HFFc6 (cell line): ENCODE measurements around the gene PDE8B. TPM values are rescaled to one million over a fixed set of nuclear protein-coding genes. Genes with fewer than 3 reads are reported as not detected.

Experiments
- DNase-seq: peaks from one replicate; pipeline ENCODE4 v3.0.0-alpha.2; 2018
- H3K27ac Mint-ChIP-seq: 2 replicates; pipeline ENCODE4 v1.8.0; 2020; ENCODE audit warnings: mild to moderate bottlenecking, mixed read lengths
- H3K27me3 Mint-ChIP-seq: 2 replicates; pipeline ENCODE4 v1.8.0; 2021; ENCODE audit warnings: mild to moderate bottlenecking, moderate library complexity, mixed read lengths; ENCODE audit not compliant: insufficient read depth
- H3K36me3 Mint-ChIP-seq: 2 replicates; pipeline ENCODE4 v1.8.0; 2021; ENCODE audit warnings: low read depth, mixed read lengths
- H3K4me1 Mint-ChIP-seq: 2 replicates; pipeline ENCODE4 v1.8.0; 2020; ENCODE audit warnings: low read depth, mixed read lengths
- H3K4me3 Mint-ChIP-seq: 2 replicates; pipeline ENCODE4 v1.8.0; 2020; ENCODE audit warnings: mild to moderate bottlenecking, moderate library complexity, mixed read lengths
- H3K9me3 Mint-ChIP-seq: 2 replicates; pipeline ENCODE4 v1.8.0; 2020; ENCODE audit warnings: mild to moderate bottlenecking, mixed read lengths
- total RNA-seq, 6 experiments: library from RNA; stranded (reverse); fragmentation: NEBNext Ultra II Directional; extraction: Animal tissue kit (Norgen Biotek cat#: 25700); gene quantifications; 2 replicates in 1 of 6; 3 replicates in 5 of 6; pipeline ENCODE4 v1.2.3, GENCODE V29; 2021
- TF ChIP-seq, protein P1 (sequence below): fragments of 200-600 bp; sonication (generic); IDR thresholded peaks from 2 replicates; pipeline ENCODE4 v1.5.0; 2021; ENCODE audit warnings: antibody characterized with exemption, mild to moderate bottlenecking

Gene PDE8B
- total RNA-seq, 6 experiments from 2014 or later: 0.14 TPM; not detected in 5

DNA sequence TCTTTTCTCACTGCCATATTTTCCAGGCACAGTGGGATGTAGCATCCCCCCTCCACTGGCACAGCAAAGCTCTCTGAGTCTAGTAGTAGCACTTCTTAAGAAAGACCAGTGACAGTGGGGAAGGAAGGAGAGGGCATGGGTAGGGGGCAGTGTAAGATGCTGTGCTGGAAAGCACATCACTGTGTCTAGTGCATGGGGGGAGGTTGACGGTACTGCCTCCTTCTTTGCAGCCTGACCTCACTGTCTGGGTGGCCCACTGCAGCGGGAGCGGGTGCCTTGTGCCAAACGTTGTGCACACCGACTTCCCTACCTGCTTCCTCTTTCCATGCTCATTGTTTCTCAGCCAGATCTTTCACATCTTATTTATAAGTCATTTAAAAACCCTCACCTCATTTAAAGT lies 91.8 kb downstream of the PDE8B start:
- TF ChIP-seq, protein P1, sequence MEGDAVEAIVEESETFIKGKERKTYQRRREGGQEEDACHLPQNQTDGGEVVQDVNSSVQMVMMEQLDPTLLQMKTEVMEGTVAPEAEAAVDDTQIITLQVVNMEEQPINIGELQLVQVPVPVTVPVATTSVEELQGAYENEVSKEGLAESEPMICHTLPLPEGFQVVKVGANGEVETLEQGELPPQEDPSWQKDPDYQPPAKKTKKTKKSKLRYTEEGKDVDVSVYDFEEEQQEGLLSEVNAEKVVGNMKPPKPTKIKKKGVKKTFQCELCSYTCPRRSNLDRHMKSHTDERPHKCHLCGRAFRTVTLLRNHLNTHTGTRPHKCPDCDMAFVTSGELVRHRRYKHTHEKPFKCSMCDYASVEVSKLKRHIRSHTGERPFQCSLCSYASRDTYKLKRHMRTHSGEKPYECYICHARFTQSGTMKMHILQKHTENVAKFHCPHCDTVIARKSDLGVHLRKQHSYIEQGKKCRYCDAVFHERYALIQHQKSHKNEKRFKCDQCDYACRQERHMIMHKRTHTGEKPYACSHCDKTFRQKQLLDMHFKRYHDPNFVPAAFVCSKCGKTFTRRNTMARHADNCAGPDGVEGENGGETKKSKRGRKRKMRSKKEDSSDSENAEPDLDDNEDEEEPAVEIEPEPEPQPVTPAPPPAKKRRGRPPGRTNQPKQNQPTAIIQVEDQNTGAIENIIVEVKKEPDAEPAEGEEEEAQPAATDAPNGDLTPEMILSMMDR: peak; percentile 30; the same call in 1 of the 2 replicates
- peak overlapping the region; percentile 62 for H3K4me3 Mint-ChIP-seq
- peaks cover 55% of the 10 kb centered on the region for H3K4me1 Mint-ChIP-seq
- no peaks in the 10 kb centered on the region for H3K27me3 Mint-ChIP-seq
- no peak for DNase-seq
- H3K9me3 Mint-ChIP-seq: no peaks in the 10 kb centered on the region
- H3K36me3 Mint-ChIP-seq: no peaks in the 10 kb centered on the region; the same call in 1 of the 2 replicates
- H3K27ac Mint-ChIP-seq: peak overlapping the region; percentile 82

DNA sequence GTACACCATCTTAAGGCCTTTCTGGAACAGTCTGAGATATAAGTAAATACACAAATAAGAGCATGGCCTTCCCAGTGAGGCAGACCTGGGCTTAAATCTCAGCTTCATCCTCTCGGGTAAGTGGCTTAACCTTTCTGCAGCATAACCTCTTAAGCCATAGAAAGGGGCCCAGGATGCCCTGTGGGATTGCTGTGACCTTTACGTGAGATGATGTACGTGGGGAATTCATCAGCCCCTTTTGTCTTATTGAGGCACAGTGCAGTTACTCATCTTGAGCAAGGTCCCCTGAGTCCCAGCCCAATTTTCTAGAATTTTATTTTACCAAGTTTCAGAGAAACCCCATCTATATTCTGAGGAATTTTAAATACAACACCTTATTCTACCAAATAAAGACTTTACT lies 92.2 kb downstream of the PDE8B start:
- H3K36me3 Mint-ChIP-seq: no peaks in the 10 kb centered on the region; the same call in 1 of the 2 replicates
- TF ChIP-seq, protein P1: no peak
- H3K27me3 Mint-ChIP-seq: no peaks in the 10 kb centered on the region
- peaks cover 57% of the 10 kb centered on the region for H3K4me1 Mint-ChIP-seq
- peak overlapping the region; percentile 82; the same call in 1 of the 2 replicates for H3K27ac Mint-ChIP-seq
- H3K9me3 Mint-ChIP-seq: no peaks in the 10 kb centered on the region
- no peak for DNase-seq
- H3K4me3 Mint-ChIP-seq: peak overlapping the region; percentile 62

DNA sequence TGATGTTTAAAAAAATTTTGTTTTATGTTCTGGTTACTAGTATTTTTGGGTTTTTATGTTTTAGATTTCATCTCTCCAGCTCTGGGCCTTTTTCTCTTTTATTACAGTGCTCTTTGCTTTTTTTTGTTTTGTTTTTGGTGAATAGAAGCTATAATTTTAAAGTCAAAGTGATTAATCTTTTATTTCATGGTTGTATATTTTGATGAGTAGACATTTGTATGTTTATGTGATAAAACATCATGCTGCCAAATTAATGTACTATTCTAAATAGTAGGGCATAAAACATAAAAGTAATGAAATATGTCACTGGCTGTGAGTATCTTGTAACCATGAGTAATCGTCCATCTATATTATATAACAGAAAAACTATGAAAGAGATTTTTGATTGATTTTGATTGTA lies 93.9 kb downstream of the PDE8B start:
- Mint-ChIP-seq H3K27me3 (0 out of 2 replicates have a peak, but pooled peaks cover 2% of the 10 kb centered on the region), H3K27ac (no peak overlapping the region), H3K36me3 (no peaks in the 10 kb centered on the region), H3K9me3 (no peaks in the 10 kb centered on the region), H3K4me3 (no peak overlapping the region), H3K4me1 (peaks cover 57% of the 10 kb centered on the region)
- DNase-seq: no peak
- TF ChIP-seq, protein P1: no peak

DNA sequence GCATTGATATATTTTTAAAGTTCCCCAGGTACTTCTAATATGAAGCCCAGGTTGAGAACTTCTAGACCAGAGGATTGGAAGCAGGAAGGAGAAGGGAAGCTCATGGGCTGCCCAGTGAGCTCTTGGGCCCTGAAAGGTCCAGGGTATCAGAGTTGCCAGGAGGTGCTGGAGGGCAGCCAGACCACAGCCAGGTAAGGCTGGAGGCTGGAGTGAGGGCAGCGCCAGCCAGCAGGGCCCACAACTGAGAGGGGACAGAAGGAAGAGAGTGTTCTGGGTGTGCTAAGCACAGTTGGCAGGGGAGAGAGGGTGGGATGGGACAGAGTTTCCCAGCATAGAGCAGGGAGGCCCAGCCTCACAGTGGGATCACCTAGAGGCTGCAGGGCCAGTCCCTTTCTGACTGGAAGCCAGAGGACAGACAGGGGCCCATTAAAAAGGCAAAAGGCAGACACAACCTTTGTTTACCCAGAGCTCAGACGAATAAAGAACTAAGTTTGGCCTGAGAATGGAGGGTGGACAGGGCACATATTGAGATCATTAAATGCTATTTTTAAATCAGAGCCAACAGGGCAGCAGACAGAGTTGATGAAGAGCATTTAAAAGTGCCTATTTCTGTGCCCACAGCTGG lies 94.9 kb downstream of the PDE8B start:
- H3K4me3 Mint-ChIP-seq: peak overlapping the region; percentile 72
- no peaks in the 10 kb centered on the region for H3K9me3 Mint-ChIP-seq
- H3K27me3 Mint-ChIP-seq: 0 out of 2 replicates have a peak, but pooled peaks cover 2% of the 10 kb centered on the region
- peak overlapping the region; percentile 73 for H3K27ac Mint-ChIP-seq
- TF ChIP-seq, protein P1: no peak
- no peaks in the 10 kb centered on the region for H3K36me3 Mint-ChIP-seq
- DNase-seq: no peak
- peaks cover 55% of the 10 kb centered on the region for H3K4me1 Mint-ChIP-seq

DNA sequence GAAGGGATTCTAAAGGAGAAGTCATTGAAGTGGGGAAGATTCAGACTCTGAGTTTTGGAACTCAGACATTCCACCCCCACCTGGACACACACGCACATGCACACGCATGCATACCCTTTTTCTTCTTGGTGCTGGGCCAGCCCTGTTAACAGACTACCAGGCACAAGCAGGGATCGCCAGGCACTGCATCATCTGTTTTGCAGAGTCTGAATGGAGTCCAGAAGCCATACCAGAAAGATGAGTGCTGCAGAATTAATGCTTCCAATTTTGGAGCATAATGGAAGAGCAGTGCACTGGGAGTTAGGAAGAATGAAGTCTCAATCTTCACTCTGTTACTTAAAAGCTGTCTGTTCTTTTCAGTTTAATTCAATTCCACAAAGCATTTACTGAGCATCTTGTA lies 95.5 kb downstream of the PDE8B start:
- TF ChIP-seq, protein P1: peak; percentile 23; the same call in 1 of the 2 replicates
- Mint-ChIP-seq H3K9me3 (no peaks in the 10 kb centered on the region), H3K36me3 (no peaks in the 10 kb centered on the region), H3K27ac (peak overlapping the region; percentile 73), H3K4me1 (peaks cover 51% of the 10 kb centered on the region), H3K27me3 (peaks cover 3% of the 10 kb centered on the region; the same call in 1 of the 2 replicates), H3K4me3 (peak overlapping the region; percentile 72)
- DNase-seq: peak; percentile 64
